Trophoblast cell (in vitro differentiated cells and primary cell): ENCODE data around the gene SEZ6L2.

ENCODE experiments used
- DNase-seq, 2 donors: peaks; one replicate each; pipeline ENCODE4 v3.0.0-alpha.2; 2016
- H2AFZ ChIP-seq: 2 replicates; pipeline ENCODE4 v1.6.1; 2013; ENCODE audit warnings: low read length, moderate library complexity, mild to moderate bottlenecking; ENCODE audit not compliant: insufficient read depth, poor library complexity
- H2AK5ac ChIP-seq: 2 replicates; pipeline ENCODE4 v1.6.1; 2013; ENCODE audit warnings: mild to moderate bottlenecking, low read length
- H2BK120ac ChIP-seq: 2 replicates; pipeline ENCODE4 v1.6.1; 2013; ENCODE audit warnings: low read length, mild to moderate bottlenecking, moderate library complexity; ENCODE audit not compliant: insufficient read depth, poor library complexity
- H2BK12ac ChIP-seq: 2 replicates; pipeline ENCODE4 v1.6.1; 2013; ENCODE audit warnings: mild to moderate bottlenecking, low read length, moderate library complexity
- H2BK5ac ChIP-seq: 2 replicates; pipeline ENCODE4 v1.6.1; 2013; ENCODE audit warnings: low read length, low read depth, moderate library complexity, mild to moderate bottlenecking; ENCODE audit not compliant: poor library complexity
- H3K14ac ChIP-seq: 2 replicates; pipeline ENCODE4 v1.6.1; 2013; ENCODE audit warnings: mild to moderate bottlenecking, low read length
- H3K18ac ChIP-seq: 2 replicates; pipeline ENCODE4 v1.6.1; 2013; ENCODE audit warnings: mild to moderate bottlenecking, low read length
- H3K23ac ChIP-seq: 2 replicates; pipeline ENCODE4 v1.6.1; 2013; ENCODE audit warnings: low read length
- H3K27ac ChIP-seq: 2 replicates; pipeline ENCODE4 v1.5.1; 2013; ENCODE audit warnings: low read depth, mild to moderate bottlenecking, inconsistent platforms, low read length, moderate library complexity
- H3K27me3 ChIP-seq: 2 replicates; pipeline ENCODE4 v1.6.1; 2013; ENCODE audit warnings: inconsistent platforms, mild to moderate bottlenecking, low read length, moderate library complexity; ENCODE audit not compliant: insufficient read depth
- H3K36me3 ChIP-seq, 2 experiments: 1 replicate in 1 of 2; 2 replicates in 1 of 2; pipeline ENCODE4 v1.6.1; 2013; ENCODE audit warnings: low read length in 2 of 2, mild to moderate bottlenecking in 2 of 2, moderate library complexity in 1 of 2; ENCODE audit not compliant: insufficient read depth in 2 of 2, control insufficient read depth in 1 of 2
- H3K4ac ChIP-seq: 2 replicates; pipeline ENCODE4 v1.6.1; 2013; ENCODE audit warnings: low read depth, mild to moderate bottlenecking, low read length, moderate library complexity
- H3K4me1 ChIP-seq, 2 experiments: 1 replicate in 1 of 2; 2 replicates in 1 of 2; pipeline ENCODE4 v1.6.1; 2013; ENCODE audit warnings: low read length in 2 of 2, mild to moderate bottlenecking in 2 of 2, moderate library complexity in 1 of 2; ENCODE audit not compliant: insufficient read depth in 2 of 2, control insufficient read depth in 1 of 2
- H3K4me2 ChIP-seq: 2 replicates; pipeline ENCODE4 v1.6.1; 2013; ENCODE audit warnings: inconsistent platforms, mild to moderate bottlenecking, low read length, moderate library complexity
- H3K4me3 ChIP-seq: 2 replicates; pipeline ENCODE4 v1.5.1; 2013; ENCODE audit warnings: mild to moderate bottlenecking, low read depth, low read length, inconsistent platforms
- H3K79me1 ChIP-seq: one replicate; pipeline ENCODE4 v1.6.1; 2013; ENCODE audit warnings: low read length
- H3K79me2 ChIP-seq: 2 replicates; pipeline ENCODE4 v1.6.1; 2013; ENCODE audit warnings: low read length, mild to moderate bottlenecking; ENCODE audit not compliant: control insufficient read depth, insufficient read depth, poor library complexity
- H3K9ac ChIP-seq: 2 replicates; pipeline ENCODE4 v1.6.1; 2013; ENCODE audit warnings: mild to moderate bottlenecking, low read length
- H3K9me3 ChIP-seq: 2 replicates; pipeline ENCODE4 v1.6.1; 2013; ENCODE audit warnings: low read depth, mild to moderate bottlenecking, control low read depth, inconsistent platforms, low read length; ENCODE audit not compliant: insufficient read depth
- H4K12ac ChIP-seq: 2 replicates; pipeline ENCODE4 v1.6.1; 2013; ENCODE audit warnings: low read depth, mild to moderate bottlenecking, low read length, moderate library complexity
- H4K8ac ChIP-seq: 2 replicates; pipeline ENCODE4 v1.6.1; 2013; ENCODE audit warnings: low read depth, mild to moderate bottlenecking, low read length, moderate library complexity
- H4K91ac ChIP-seq: one replicate; pipeline ENCODE4 v1.6.1; 2013; ENCODE audit warnings: low read depth, mild to moderate bottlenecking, low read length, moderate library complexity
- WGBS: extraction: QIAGEN DNeasy Blood & Tissue Kit; methylation state at CpG from one replicate; pipeline ENCODE4 v1.1.7; 2013; ENCODE audit warnings: missing lambda C conversion rate; ENCODE audit not compliant: insufficient read length, insufficient coverage; ENCODE audit errors: extremely low coverage; 5-methylcytosine and 5-hydroxymethylcytosine counted together

The SEZ6L2 gene

DNA sequence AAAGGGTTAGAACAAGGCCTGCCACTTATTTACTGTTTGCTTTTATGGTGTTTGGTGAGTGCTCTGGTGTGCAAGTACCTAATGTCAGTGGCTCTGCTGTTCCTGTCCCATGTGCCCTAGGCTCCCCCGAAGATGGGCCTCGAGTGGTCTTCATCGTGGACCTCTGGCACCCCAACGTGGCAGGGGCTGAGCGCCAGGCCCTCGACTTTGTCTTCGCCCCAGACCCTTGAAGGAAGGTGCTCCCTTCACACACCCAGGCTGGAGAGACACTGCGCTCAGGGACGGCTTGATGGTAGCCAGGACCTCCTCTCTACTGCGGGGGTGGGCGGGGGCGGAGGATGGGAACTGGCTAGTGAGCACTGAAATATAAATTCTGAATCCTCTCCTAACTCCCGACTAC is 6.3 kb upstream of the SEZ6L2 start:
- H4K12ac ChIP-seq, result no peak overlapping the region
- H2AFZ ChIP-seq, result no peak overlapping the region
- H3K4ac ChIP-seq, result no peak overlapping the region
- H3K36me3 ChIP-seq, result no peaks in the 10 kb centered on the region
- no peak overlapping the region for H3K14ac ChIP-seq
- H3K4me3 ChIP-seq, result no peak overlapping the region
- no peak overlapping the region for H2BK5ac ChIP-seq
- no CpG with 5 or more reads among the region's 13 CpGs for WGBS
- peaks cover 0 to 2% of the 10 kb centered on the region in 2 experiments for H3K4me1 ChIP-seq
- DNase-seq, result no peak
- no peak overlapping the region for H3K18ac ChIP-seq
- no peak overlapping the region for H2BK120ac ChIP-seq
- H2AK5ac ChIP-seq, result no peak overlapping the region
- no peaks in the 10 kb centered on the region for H3K27me3 ChIP-seq
- H3K27ac ChIP-seq, result no peak overlapping the region
- no peaks in the 10 kb centered on the region for H3K79me2 ChIP-seq
- no peak overlapping the region for H2BK12ac ChIP-seq
- H3K4me2 ChIP-seq, result no peak overlapping the region
- no peak overlapping the region for H4K91ac ChIP-seq
- H3K9ac ChIP-seq, result no peak overlapping the region
- no peak overlapping the region for H3K23ac ChIP-seq
- no peaks in the 10 kb centered on the region for H3K9me3 ChIP-seq
- no peaks in the 10 kb centered on the region for H3K79me1 ChIP-seq
- no peak overlapping the region for H4K8ac ChIP-seq

DNA sequence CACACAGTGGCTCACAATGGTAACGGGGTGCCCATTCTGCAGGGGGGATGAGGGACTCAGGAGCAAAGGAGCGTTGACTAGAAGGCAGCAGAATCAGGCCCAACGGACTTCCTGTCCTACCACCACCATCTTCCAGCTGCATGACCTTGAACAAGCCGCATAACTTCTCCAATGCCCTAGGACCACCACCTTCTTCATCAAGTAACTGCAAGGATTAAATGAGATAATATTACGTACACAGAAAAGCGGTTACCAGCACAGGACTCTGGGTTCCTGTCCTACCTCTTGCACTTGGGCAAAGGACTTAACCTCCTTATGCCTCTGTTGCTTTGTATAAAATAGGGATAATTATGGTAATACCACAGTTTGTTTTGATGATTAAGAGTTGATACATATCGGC is 5.6 kb upstream of the SEZ6L2 start:
- Histone ChIP-seq H3K4ac (no peak overlapping the region), H2BK12ac (no peak overlapping the region), H4K91ac (no peak overlapping the region), H3K4me2 (no peak overlapping the region), H2BK120ac (no peak overlapping the region), H3K36me3 (no peaks in the 10 kb centered on the region), H2BK5ac (no peak overlapping the region), H3K79me2 (no peaks in the 10 kb centered on the region), H4K8ac (no peak overlapping the region), H4K12ac (no peak overlapping the region), H3K18ac (no peak overlapping the region), H2AK5ac (no peak overlapping the region), H3K79me1 (no peaks in the 10 kb centered on the region), H3K23ac (no peak overlapping the region), H3K27ac (no peak overlapping the region), H3K4me3 (no peak overlapping the region), H3K14ac (no peak overlapping the region), H3K27me3 (no peaks in the 10 kb centered on the region), H2AFZ (no peak overlapping the region), H3K9ac (no peak overlapping the region), H3K9me3 (no peaks in the 10 kb centered on the region), H3K4me1 (peaks cover 0 to 4% of the 10 kb centered on the region in 2 experiments)
- no peak for DNase-seq
- WGBS, result no CpG with 5 or more reads among the region's 7 CpGs

GRCh38 chr16:29903590-29903989 is 4.2 kb upstream of the SEZ6L2 start:
- Histone ChIP-seq H2AK5ac (no peak overlapping the region), H4K91ac (no peak overlapping the region), H3K36me3 (no peaks in the 10 kb centered on the region), H3K79me1 (peaks cover 2% of the 10 kb centered on the region), H3K4ac (no peak overlapping the region), H3K18ac (no peak overlapping the region), H2AFZ (no peak overlapping the region), H2BK12ac (no peak overlapping the region), H3K27ac (no peak overlapping the region), H4K8ac (no peak overlapping the region), H2BK120ac (no peak overlapping the region), H3K4me1 (peaks cover 4 to 6% of the 10 kb centered on the region in 2 experiments), H4K12ac (no peak overlapping the region), H2BK5ac (no peak overlapping the region), H3K27me3 (no peaks in the 10 kb centered on the region), H3K4me3 (no peak overlapping the region), H3K79me2 (no peaks in the 10 kb centered on the region), H3K9ac (no peak overlapping the region), H3K14ac (no peak overlapping the region), H3K23ac (no peak overlapping the region), H3K4me2 (no peak overlapping the region), H3K9me3 (no peaks in the 10 kb centered on the region)
- no peak for DNase-seq
- no CpG with 5 or more reads among the region's 4 CpGs for WGBS

GRCh38 chr16:29901607-29901945 is 2.2 kb upstream of the SEZ6L2 start:
- Histone ChIP-seq H3K9me3 (no peaks in the 10 kb centered on the region), H2BK120ac (no peak overlapping the region), H2AFZ (no peak overlapping the region), H3K18ac (no peak overlapping the region), H3K4me3 (no peak overlapping the region), H3K23ac (no peak overlapping the region), H3K79me1 (peaks cover 2% of the 10 kb centered on the region), H3K27ac (no peak overlapping the region), H3K4me2 (no peak overlapping the region), H2BK5ac (no peak overlapping the region), H3K4ac (no peak overlapping the region), H4K8ac (no peak overlapping the region), H2BK12ac (no peak overlapping the region), H3K9ac (no peak overlapping the region), H3K4me1 (peaks cover 4 to 12% of the 10 kb centered on the region in 2 experiments), H3K79me2 (no peaks in the 10 kb centered on the region), H3K27me3 (no peaks in the 10 kb centered on the region), H3K14ac (no peak overlapping the region), H3K36me3 (no peaks in the 10 kb centered on the region), H4K12ac (no peak overlapping the region), H4K91ac (no peak overlapping the region), H2AK5ac (no peak overlapping the region)
- no CpG with 5 or more reads among the region's 19 CpGs for WGBS
- DNase-seq, result no peak
